B cell (primary cell): ENCODE results near the gene CMC2. TPM values are rescaled to one million over a fixed set of nuclear protein-coding genes. Genes with fewer than 3 reads are reported as not detected.
A peak's percentile ranks its signal among the peaks of the same experiment; 100 is the strongest.

ENCODE experiments used
- ATAC-seq: fragments of 200-7000 bp; cut with Tn5 transposase; one replicate; pipeline ENCODE4 v1.10.0; 2021; ENCODE audit warnings: low read depth, mild to moderate bottlenecking, moderate number of reproducible peaks, moderate library complexity
- CTCF ChIA-PET: fragments of 350-600 bp; sonication (Branson Sonifier 250); formaldehyde crosslinking; loops from one replicate; lab custom pipeline; 2021; ENCODE audit warnings: antibody characterized with exemption, inconsistent platforms; lab: Charles Lee
- POLR2A ChIA-PET: fragments of 350-600 bp; sonication (Branson Sonifier 250); formaldehyde crosslinking; loops from one replicate; lab custom pipeline; 2021; ENCODE audit warnings: antibody characterized with exemption; lab: Charles Lee
- DNase-seq: peaks from one replicate; pipeline ENCODE4 v3.0.0; 2013
- H2AFZ ChIP-seq: 2 replicates; pipeline ENCODE4 v1.6.1; 2012; ENCODE audit warnings: mild to moderate bottlenecking, low read depth, low read length; ENCODE audit not compliant: insufficient read depth, poor library complexity, severe bottlenecking
- H3K27ac ChIP-seq, 2 donors: 1 replicate in 1 of 2; 2 replicates in 1 of 2; pipeline ENCODE4 v1.5.1; 2012 to 2013; ENCODE audit warnings: low read length in 2 of 2, mild to moderate bottlenecking in 2 of 2, moderate library complexity in 1 of 2
- H3K27me3 ChIP-seq, 4 experiments: fragments of 200-600 bp in 1 of 4; sonication (generic) in 1 of 4; replicated peaks in 1 of 4; 1 replicate in 2 of 4; 2 replicates in 2 of 4; pipeline versions ENCODE4 v1.6.1 to v1.7.0; 2013 to 2016; ENCODE audit warnings: low read length in 3 of 4, mild to moderate bottlenecking in 2 of 4, mixed read lengths in 1 of 4, moderate library complexity in 1 of 4; ENCODE audit not compliant: insufficient read depth in 4 of 4, control insufficient read depth in 3 of 4; ENCODE audit errors: control extremely low read depth in 1 of 4
- H3K36me3 ChIP-seq, 2 experiments: replicated peaks in 1 of 2; 1 replicate in 1 of 2; 2 replicates in 1 of 2; pipeline versions ENCODE4 v1.6.1 to v1.7.1; 2013; ENCODE audit warnings: low read length in 1 of 2; ENCODE audit not compliant: insufficient read depth in 2 of 2, control insufficient read depth in 1 of 2; ENCODE audit errors: control extremely low read depth in 1 of 2, extremely low read depth in 1 of 2
- H3K4me1 ChIP-seq, 2 donors: fragments of 200-600 bp in 1 of 2; sonication (generic) in 1 of 2; 1 replicate in 1 of 2; 2 replicates in 1 of 2; pipeline versions ENCODE4 v1.5.1 to v1.6.1; 2013 to 2017; ENCODE audit warnings: low read length in 2 of 2; ENCODE audit not compliant: control insufficient read depth in 2 of 2, insufficient read depth in 2 of 2
- H3K4me2 ChIP-seq: replicated peaks from 2 replicates; pipeline ENCODE3; 2012; ENCODE audit warnings: mild to moderate bottlenecking, low read depth, low read length; ENCODE audit not compliant: poor library complexity, severe bottlenecking
- H3K4me3 ChIP-seq, 5 experiments: fragments of 200-600 bp in 1 of 5; sonication (generic) in 1 of 5; 1 replicate in 3 of 5; 2 replicates in 2 of 5; pipeline versions ENCODE4 v1.5.1 to v1.7.0; 2011 to 2016; ENCODE audit warnings: low read length in 4 of 5, mild to moderate bottlenecking in 4 of 5, low read depth in 2 of 5, control low read depth in 1 of 5, moderate library complexity in 1 of 5; ENCODE audit not compliant: insufficient read depth in 1 of 5; ENCODE audit errors: control extremely low read depth in 1 of 5, extremely low read depth in 1 of 5
- H3K79me2 ChIP-seq: fragments of 200-600 bp; sonication (generic); one replicate; pipeline ENCODE4 v1.6.0; 2016; ENCODE audit warnings: low read length; ENCODE audit not compliant: control insufficient read depth, insufficient read depth
- H3K9ac ChIP-seq: fragments of 200-600 bp; sonication (generic); 2 replicates; pipeline ENCODE4 v1.6.1; 2017; ENCODE audit warnings: mild to moderate bottlenecking, low read length, moderate library complexity
- H3K9me3 ChIP-seq, 3 donors: one replicate each; pipeline versions ENCODE4 v1.6.1 to v1.7.1; 2013; ENCODE audit warnings: low read length in 2 of 3; ENCODE audit not compliant: control insufficient read depth in 2 of 3, insufficient read depth in 1 of 3; ENCODE audit errors: control extremely low read depth in 1 of 3
- H4K20me1 ChIP-seq: 2 replicates; pipeline ENCODE4 v1.6.0; 2012; ENCODE audit warnings: mild to moderate bottlenecking, low read length; ENCODE audit not compliant: insufficient read depth, control insufficient read depth, poor library complexity, severe bottlenecking
- H3K27ac Mint-ChIP-seq: one replicate; pipeline ENCODE4 v1.8.0; 2021; ENCODE audit warnings: mixed read lengths
- H3K27me3 Mint-ChIP-seq: one replicate; pipeline ENCODE4 v1.8.0; 2021; ENCODE audit warnings: mixed read lengths
- H3K4me1 Mint-ChIP-seq: one replicate; pipeline ENCODE4 v1.8.0; 2021; ENCODE audit warnings: mixed read lengths
- H3K4me3 Mint-ChIP-seq: one replicate; pipeline ENCODE4 v1.8.0; 2021; ENCODE audit warnings: mixed read lengths
- H3K9me3 Mint-ChIP-seq: one replicate; pipeline ENCODE4 v1.8.0; 2022; ENCODE audit warnings: mixed read lengths; ENCODE audit not compliant: insufficient read depth
- EZH2 ChIP-seq: IDR thresholded peaks from 2 replicates; pipeline ENCODE4 v1.6.1; 2012; ENCODE audit warnings: borderline replicate concordance, low read depth, mild to moderate bottlenecking, moderate library complexity, low read length; ENCODE audit not compliant: insufficient read depth, poor library complexity, severe bottlenecking
- WGBS: methylation state at CpG from one replicate; pipeline ENCODE4 v1.1.5; 2013; ENCODE audit warnings: missing lambda C conversion rate; ENCODE audit not compliant: insufficient coverage; 5-methylcytosine and 5-hydroxymethylcytosine counted together
- intact Hi-C: fragments of 100-400 bp; cut with micrococcal nuclease; formaldehyde crosslinking; loops from one replicate; pipeline ENCODE4 v1.10.0; 2022
- polyA plus RNA-seq: library from polyadenylated mRNA; depleted of rRNA; stranded (reverse); fragments of >200 nt; gene quantifications from 2 replicates; pipeline ENCODE4 v1.2.3, GENCODE V29; 2012
- total RNA-seq, 2 donors: library from RNA; stranded (reverse); fragments of 120-200 nt in 1 of 2; gene quantifications; 1 replicate in 1 of 2; 2 replicates in 1 of 2; pipeline versions ENCODE4 v1.2.3 to v1.2.4, GENCODE V29; 2013 to 2022
- TF ChIP-seq, protein P1 (sequence below): fragments of 200-600 bp; IDR thresholded peaks from one replicate; pipeline ENCODE4 v1.8.0; 2022; ENCODE audit warnings: antibody characterized with exemption, mild to moderate bottlenecking

CMC2 gene
- total and polyA plus RNA-seq, 2 donors (not counting 1 experiment from before 2014, with no cell fraction given) = 21.4 to 40.8 TPM

DNA sequence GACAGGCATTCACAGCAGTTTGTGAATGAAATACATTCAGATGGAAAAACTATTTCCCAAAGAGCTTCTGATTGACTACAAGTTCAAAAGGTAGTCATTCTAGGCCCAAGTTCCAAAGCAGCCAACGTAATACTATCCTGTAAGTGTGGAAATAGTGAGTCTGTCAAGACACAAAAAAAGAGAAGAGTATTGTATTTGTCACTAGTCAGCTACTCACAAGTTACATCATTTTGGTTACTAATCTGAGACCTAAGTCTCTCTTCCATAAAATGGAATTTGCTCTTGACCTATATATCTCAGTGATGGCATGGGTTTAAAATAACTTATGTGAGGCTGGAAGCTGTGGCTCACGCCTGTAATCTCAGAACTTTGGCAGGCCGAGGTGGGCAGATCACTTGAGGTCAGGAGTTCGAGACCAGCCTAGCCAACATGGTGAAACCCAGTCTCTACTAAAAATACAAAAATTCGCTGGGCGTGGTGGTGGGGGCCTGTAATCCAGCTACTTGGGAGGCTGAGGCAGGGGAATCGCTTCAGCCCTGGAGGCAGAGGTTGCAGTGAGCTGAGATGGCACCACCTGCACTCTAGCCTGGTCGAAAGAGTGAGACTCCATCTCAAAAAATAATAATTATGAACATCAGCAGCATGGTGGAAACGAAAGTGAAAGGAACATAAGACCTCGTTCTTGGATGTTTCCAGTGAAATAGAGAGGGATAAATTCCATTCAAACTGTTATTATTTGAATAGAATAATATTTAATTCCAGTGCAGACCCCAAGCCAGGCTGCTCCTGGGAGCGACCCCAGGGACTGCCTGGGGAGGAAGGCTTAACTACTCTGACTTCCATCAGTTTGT is 2.9 kb downstream of the CMC2 start:
- Mint-ChIP-seq H3K27ac (peak overlapping the region; percentile 32), H3K4me1 (peaks cover 59% of the 10 kb centered on the region), H3K27me3 (no peaks in the 10 kb centered on the region), H3K9me3 (no peaks in the 10 kb centered on the region), H3K4me3 (peak overlapping the region; percentile 65)
- H3K9ac ChIP-seq = peak overlapping the region; percentile 46
- H3K79me2 ChIP-seq = peaks cover 78% of the 10 kb centered on the region
- H2AFZ ChIP-seq = no peak overlapping the region
- no peaks in the 10 kb centered on the region for H3K36me3 ChIP-seq
- POLR2A ChIA-PET = interaction anchor here (0.6 kb wide), 1 partner anchor 737 kb away, joined by 4 read pairs; no protein-coding TSS in a partner anchor
- H3K9me3 ChIP-seq = no peaks in the 10 kb centered on the region
- peaks cover 20% of the 10 kb centered on the region for H4K20me1 ChIP-seq
- no peak for DNase-seq
- ATAC-seq = no peak
- H3K27me3 ChIP-seq = no peaks in the 10 kb centered on the region
- no peak for TF ChIP-seq EZH2
- TF ChIP-seq, protein P1, sequence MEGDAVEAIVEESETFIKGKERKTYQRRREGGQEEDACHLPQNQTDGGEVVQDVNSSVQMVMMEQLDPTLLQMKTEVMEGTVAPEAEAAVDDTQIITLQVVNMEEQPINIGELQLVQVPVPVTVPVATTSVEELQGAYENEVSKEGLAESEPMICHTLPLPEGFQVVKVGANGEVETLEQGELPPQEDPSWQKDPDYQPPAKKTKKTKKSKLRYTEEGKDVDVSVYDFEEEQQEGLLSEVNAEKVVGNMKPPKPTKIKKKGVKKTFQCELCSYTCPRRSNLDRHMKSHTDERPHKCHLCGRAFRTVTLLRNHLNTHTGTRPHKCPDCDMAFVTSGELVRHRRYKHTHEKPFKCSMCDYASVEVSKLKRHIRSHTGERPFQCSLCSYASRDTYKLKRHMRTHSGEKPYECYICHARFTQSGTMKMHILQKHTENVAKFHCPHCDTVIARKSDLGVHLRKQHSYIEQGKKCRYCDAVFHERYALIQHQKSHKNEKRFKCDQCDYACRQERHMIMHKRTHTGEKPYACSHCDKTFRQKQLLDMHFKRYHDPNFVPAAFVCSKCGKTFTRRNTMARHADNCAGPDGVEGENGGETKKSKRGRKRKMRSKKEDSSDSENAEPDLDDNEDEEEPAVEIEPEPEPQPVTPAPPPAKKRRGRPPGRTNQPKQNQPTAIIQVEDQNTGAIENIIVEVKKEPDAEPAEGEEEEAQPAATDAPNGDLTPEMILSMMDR = no peak
- peak overlapping the region; percentile 63 for H3K4me2 ChIP-seq
- H3K4me1 ChIP-seq = peaks cover 25 to 43% of the 10 kb centered on the region in 2 donors
- 80% methylated on average over 3 of the region's 11 CpGs for WGBS
- no peak overlapping the region for H3K27ac ChIP-seq
- H3K4me3 ChIP-seq = peak overlapping the region in 4 of 5 experiments; percentile 3 to 48 (median 39)
- CTCF ChIA-PET = interaction anchor here (0.7 to 9.4 kb wide), 7 partner anchors 15 to 734 kb away, joined by 4 to 99 read pairs (median 5); partner anchors contain the start of genes ATMIN and C16orf46
- intact Hi-C loops = no loop called here

DNA sequence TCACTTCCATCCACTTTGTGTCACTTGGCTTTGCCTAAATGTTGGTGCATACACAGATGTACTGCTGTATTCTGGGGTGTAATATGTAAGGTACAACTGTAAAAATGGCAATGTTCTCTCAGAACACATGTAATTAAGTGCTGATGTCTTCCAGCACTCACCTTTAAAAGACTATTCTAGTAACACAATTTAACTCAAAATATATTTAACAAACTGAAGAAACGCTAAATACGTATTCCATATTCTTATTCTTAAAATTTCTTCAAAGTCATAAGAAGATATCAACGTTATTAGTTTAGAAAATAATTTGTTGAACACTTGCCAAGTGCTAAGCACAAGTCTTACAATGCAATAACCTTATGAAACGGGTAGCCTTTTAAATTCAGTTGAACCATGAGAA is 3.6 kb downstream of the CMC2 start:
- no peaks in the 10 kb centered on the region for H3K27me3 Mint-ChIP-seq
- no peak for TF ChIP-seq EZH2
- TF ChIP-seq, protein P1 = no peak
- peaks cover 20% of the 10 kb centered on the region for H4K20me1 ChIP-seq
- no peak overlapping the region for H3K9ac ChIP-seq
- no peaks in the 10 kb centered on the region for H3K9me3 Mint-ChIP-seq
- intact Hi-C loops = no loop called here
- H3K79me2 ChIP-seq = peaks cover 80% of the 10 kb centered on the region
- H3K36me3 ChIP-seq = no peaks in the 10 kb centered on the region
- peaks cover 23 to 40% of the 10 kb centered on the region in 2 donors for H3K4me1 ChIP-seq
- ChIA-PET CTCF (interaction anchor here (1.3 to 9.4 kb wide), 3 partner anchors 28 to 734 kb away, joined by 4 to 99 read pairs (median 5); partner anchors contain the start of gene ATMIN), POLR2A (no interaction called here)
- H3K27me3 ChIP-seq = no peaks in the 10 kb centered on the region
- H3K4me3 Mint-ChIP-seq = no peak overlapping the region
- H2AFZ ChIP-seq = no peak overlapping the region
- H3K27ac Mint-ChIP-seq = no peak overlapping the region
- no peaks in the 10 kb centered on the region for H3K9me3 ChIP-seq
- H3K4me3 ChIP-seq = no peak overlapping the region
- no peak for ATAC-seq
- no peak overlapping the region for H3K4me2 ChIP-seq
- no CpG with 5 or more reads among the region's 4 CpGs for WGBS
- H3K27ac ChIP-seq = no peak overlapping the region
- no peak for DNase-seq
- H3K4me1 Mint-ChIP-seq = peaks cover 61% of the 10 kb centered on the region
